ENCODE data around the gene CNOT10.
"Not testable (repeated sequence)": the region's sequence is repeated elsewhere in the genome, so short reads cannot be mapped to it uniquely, and the experiment has no call there.

Gene CNOT10

DNA sequence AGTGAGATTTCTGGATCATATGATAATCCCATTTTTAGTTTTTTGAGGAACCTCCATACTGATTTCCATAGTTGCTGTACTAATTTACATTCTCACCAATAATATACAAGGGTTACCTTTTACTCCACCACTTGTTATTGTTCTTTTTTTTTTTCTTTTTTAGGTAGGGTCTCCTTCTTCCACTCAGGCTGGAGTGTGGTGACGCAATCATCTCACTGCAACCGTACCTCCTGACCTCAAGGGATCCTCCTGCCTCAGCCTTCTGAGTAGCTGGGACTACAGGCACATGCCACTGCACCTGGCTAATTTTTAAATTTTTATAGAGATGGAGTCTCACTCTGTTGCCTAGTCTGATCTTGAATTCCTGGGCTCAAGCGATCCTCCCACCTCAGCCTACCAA lies 24.4 kb upstream of the CNOT10 start:
- Histone ChIP-seq H3K27ac (ENCODE audit: insufficient read depth, low read depth, low read length, poor library complexity, severe bottlenecking) (no peak overlapping the region), H3K36me3 (ENCODE audit: control insufficient read depth, insufficient read depth, low read length) (no peaks in the 10 kb centered on the region), H3K4me1 (ENCODE audit: control insufficient read depth, insufficient read depth, low read length) (no peaks in the 10 kb centered on the region), H3K9me3 (ENCODE audit: control insufficient read depth, low read length) (no peaks in the 10 kb centered on the region), H3K27me3 (ENCODE audit: control insufficient read depth, insufficient read depth, low read length, poor library complexity, severe bottlenecking) (no peaks in the 10 kb centered on the region), H3K4me3 (ENCODE audit: insufficient read depth, low read depth, low read length) (no peak overlapping the region)
- WGBS, 2 experiments = 80 to 83% methylated on average over 3 of the region's 3 CpGs

DNA sequence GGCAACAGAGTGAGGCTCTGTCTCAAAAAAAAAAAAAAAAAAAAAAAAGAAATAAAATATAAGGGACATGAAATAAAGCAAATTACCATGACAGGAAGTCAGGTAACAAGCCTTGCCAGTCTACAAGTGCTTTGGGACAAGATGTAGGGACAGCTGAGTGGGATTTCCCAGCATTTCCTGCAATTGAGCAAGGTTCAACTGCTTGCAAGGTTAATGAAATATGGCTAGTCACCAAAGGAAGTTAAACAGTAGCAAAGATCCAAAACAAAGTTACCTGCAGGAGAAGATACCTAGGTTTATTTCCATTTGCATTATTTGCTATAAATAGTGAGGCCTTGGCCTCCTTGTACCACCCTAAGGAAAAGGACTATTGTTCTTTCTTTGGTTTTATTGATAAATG lies 22.3 kb upstream of the CNOT10 start:
- no peak overlapping the region for H3K4me3 ChIP-seq (ENCODE audit: insufficient read depth, low read depth, low read length)
- no peak overlapping the region for H3K27ac ChIP-seq (ENCODE audit: insufficient read depth, low read depth, low read length, poor library complexity, severe bottlenecking)
- no peaks in the 10 kb centered on the region for H3K9me3 ChIP-seq (ENCODE audit: control insufficient read depth, low read length)
- no peaks in the 10 kb centered on the region for H3K27me3 ChIP-seq (ENCODE audit: control insufficient read depth, insufficient read depth, low read length, poor library complexity, severe bottlenecking)
- H3K36me3 ChIP-seq (ENCODE audit: control insufficient read depth, insufficient read depth, low read length) = no peaks in the 10 kb centered on the region
- H3K4me1 ChIP-seq (ENCODE audit: control insufficient read depth, insufficient read depth, low read length) = no peaks in the 10 kb centered on the region

DNA sequence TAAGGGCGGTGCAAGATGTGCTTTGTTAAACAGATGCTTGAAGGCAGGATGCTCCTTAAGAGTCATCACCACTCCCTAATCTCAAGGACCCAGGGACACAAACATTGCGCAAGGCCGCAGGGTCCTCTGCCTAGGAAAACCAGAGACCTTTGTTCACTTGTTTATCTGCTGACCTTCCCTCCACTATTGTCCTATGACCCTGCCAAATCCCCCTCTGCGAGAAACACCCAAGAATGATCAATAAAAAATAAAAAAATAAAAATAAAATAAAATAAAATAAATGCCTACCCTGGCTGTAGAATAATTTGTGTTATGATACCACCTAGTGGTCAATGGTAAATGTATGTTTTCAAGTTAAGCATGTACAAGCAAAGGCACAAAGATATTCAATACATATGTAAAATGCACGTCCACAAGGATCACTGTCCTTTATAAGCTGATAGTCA lies 20.3 kb upstream of the CNOT10 start:
- not testable (repeated sequence) for H3K4me1 ChIP-seq (ENCODE audit: control insufficient read depth, insufficient read depth, low read length); H3K9me3 ChIP-seq (ENCODE audit: control insufficient read depth, low read length); H3K27ac ChIP-seq (ENCODE audit: insufficient read depth, low read depth, low read length, poor library complexity, severe bottlenecking); H3K4me3 ChIP-seq (ENCODE audit: insufficient read depth, low read depth, low read length); H3K27me3 ChIP-seq (ENCODE audit: control insufficient read depth, insufficient read depth, low read length, poor library complexity, severe bottlenecking); H3K36me3 ChIP-seq (ENCODE audit: control insufficient read depth, insufficient read depth, low read length)
- WGBS, 2 experiments = 85 to 94% methylated on average over 3 to 4 of the region's 5 CpGs

DNA sequence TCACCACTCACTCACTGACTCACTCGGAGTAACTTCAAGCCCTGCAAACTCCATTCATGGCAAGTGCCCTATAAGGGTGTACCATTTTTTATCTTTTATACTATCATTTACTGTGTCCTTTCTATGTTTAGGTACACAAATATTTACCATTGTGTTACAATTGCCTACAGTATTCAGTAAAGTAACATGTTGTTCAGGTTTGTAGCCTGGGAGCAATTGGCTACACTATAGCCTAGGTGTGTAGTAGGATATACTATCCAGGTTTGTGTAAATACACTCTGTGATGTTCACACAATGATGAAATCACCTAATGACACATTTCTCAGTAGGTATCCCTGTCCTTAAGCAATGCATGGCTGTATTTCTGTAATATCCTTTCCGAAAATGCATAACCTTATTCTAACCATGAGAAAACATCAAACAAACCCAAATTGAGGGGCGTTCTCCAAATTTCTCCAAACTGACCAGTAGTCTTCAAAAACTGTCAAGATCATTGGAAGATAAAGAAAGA lies 17.9 kb upstream of the CNOT10 start:
- no peak overlapping the region for H3K4me3 ChIP-seq (ENCODE audit: insufficient read depth, low read depth, low read length)
- no peaks in the 10 kb centered on the region for H3K36me3 ChIP-seq (ENCODE audit: control insufficient read depth, insufficient read depth, low read length)
- no peaks in the 10 kb centered on the region for H3K4me1 ChIP-seq (ENCODE audit: control insufficient read depth, insufficient read depth, low read length)
- 81 to 91% methylated on average over 3 of the region's 3 CpGs for WGBS, 2 experiments
- H3K27me3 ChIP-seq (ENCODE audit: control insufficient read depth, insufficient read depth, low read length, poor library complexity, severe bottlenecking) = no peaks in the 10 kb centered on the region
- no peak overlapping the region for H3K27ac ChIP-seq (ENCODE audit: insufficient read depth, low read depth, low read length, poor library complexity, severe bottlenecking)
- H3K9me3 ChIP-seq (ENCODE audit: control insufficient read depth, low read length) = no peaks in the 10 kb centered on the region

DNA sequence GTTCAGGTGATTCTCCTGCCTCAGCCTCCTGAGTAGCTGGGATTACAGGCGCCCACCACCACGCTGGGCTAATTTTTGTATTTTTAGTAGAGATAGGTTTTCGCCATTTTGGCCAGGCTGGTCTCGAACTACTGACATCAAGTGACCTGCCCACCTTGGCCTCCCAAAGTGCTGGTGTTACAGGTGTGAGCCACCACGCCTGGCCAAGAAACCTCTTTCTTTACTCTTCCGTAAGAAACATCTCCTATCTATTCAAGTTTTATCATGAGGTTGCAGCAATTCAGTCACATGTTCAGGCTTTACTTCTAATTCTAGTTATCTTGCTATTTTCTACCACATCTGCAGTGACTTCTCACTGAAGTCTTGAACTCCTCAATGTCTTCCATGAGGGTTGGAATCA lies 15.8 kb upstream of the CNOT10 start:
- 92 to 95% methylated on average over 6 of the region's 6 CpGs for WGBS, 2 experiments

DNA sequence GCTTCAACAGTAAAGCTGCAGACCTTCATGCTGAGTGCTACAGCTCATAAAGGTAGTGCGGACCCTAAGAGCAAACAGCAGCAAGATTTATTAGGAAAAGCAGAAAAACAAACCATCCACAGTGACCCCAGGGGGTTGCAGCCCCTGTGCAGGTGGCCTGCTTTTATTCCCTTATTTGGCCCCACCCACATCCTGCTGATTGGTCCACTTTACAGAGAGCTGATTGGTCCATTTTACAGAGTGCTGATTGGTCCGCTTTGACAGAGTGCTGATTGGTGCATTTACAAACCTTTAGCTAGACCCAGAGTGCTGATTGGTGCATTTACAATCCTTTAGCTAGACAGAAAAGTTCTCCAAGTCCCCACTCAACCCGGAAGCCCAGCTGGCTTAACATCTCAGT lies 11.3 kb upstream of the CNOT10 start:
- not testable (repeated sequence) for H3K4me3 ChIP-seq (ENCODE audit: insufficient read depth, low read depth, low read length); H3K36me3 ChIP-seq (ENCODE audit: control insufficient read depth, insufficient read depth, low read length); H3K4me1 ChIP-seq (ENCODE audit: control insufficient read depth, insufficient read depth, low read length); H3K27me3 ChIP-seq (ENCODE audit: control insufficient read depth, insufficient read depth, low read length, poor library complexity, severe bottlenecking); H3K9me3 ChIP-seq (ENCODE audit: control insufficient read depth, low read length); H3K27ac ChIP-seq (ENCODE audit: insufficient read depth, low read depth, low read length, poor library complexity, severe bottlenecking)
- WGBS, 2 experiments = 95 to 96% methylated on average over 3 of the region's 3 CpGs

More for the DNA sequence above, 15.8 kb upstream of the CNOT10 start:
- H3K9me3 ChIP-seq (ENCODE audit: control insufficient read depth, low read length); H3K4me1 ChIP-seq (ENCODE audit: control insufficient read depth, insufficient read depth, low read length); H3K27ac ChIP-seq (ENCODE audit: insufficient read depth, low read depth, low read length, poor library complexity, severe bottlenecking); H3K36me3 ChIP-seq (ENCODE audit: control insufficient read depth, insufficient read depth, low read length); H3K27me3 ChIP-seq (ENCODE audit: control insufficient read depth, insufficient read depth, low read length, poor library complexity, severe bottlenecking); H3K4me3 ChIP-seq (ENCODE audit: insufficient read depth, low read depth, low read length): not testable (repeated sequence)

DNA sequence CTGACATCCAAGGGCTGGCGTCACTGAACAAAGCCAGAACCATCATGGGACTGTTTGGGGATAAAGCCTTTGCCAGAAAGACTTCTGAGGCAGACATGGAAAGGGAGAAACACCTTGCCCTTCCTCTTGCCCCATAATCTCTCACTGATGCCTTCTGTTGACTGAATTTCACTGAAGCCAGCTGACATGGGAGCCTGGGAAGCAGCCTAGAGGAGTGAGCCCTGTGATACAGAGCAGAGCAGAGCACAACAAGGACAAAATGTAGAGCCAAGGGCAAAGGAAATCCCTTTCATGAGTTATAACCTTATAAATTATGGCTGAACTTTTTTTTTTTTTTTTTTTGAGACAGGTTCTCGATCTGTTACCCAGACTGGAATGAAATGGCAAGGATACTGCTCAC lies 9.8 kb upstream of the CNOT10 start:
- H3K36me3 ChIP-seq (ENCODE audit: control insufficient read depth, insufficient read depth, low read length) = no peaks in the 10 kb centered on the region
- 83 to 87% methylated on average over 2 of the region's 2 CpGs for whole genome bisulfite sequencing, 2 experiments
- no peaks in the 10 kb centered on the region for H3K27me3 ChIP-seq (ENCODE audit: control insufficient read depth, insufficient read depth, low read length, poor library complexity, severe bottlenecking)
- no peak overlapping the region for H3K27ac ChIP-seq (ENCODE audit: insufficient read depth, low read depth, low read length, poor library complexity, severe bottlenecking)
- H3K9me3 ChIP-seq (ENCODE audit: control insufficient read depth, low read length) = no peaks in the 10 kb centered on the region
- no peaks in the 10 kb centered on the region for H3K4me1 ChIP-seq (ENCODE audit: control insufficient read depth, insufficient read depth, low read length)
- no peak overlapping the region for H3K4me3 ChIP-seq (ENCODE audit: insufficient read depth, low read depth, low read length)

DNA sequence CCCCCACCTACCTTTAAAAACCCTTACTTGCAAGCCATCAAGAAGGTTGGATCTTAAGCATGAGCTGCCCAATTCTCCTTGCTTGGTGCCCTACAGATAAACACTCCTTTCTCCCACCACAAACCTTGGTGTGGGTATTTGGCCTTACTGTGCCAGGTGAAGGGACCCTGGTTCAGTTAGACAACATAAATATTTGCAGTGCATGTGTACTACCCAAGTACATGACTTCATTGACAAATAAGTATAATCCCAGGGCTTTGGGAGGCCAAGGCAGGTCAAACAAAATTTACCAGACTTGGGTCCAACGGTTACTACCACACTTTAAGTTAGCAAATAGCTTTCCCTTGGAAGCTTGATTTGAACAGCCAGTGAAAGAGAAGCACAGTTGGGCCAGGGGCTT lies 9.3 kb upstream of the CNOT10 start:
- Histone ChIP-seq H3K4me1 (ENCODE audit: control insufficient read depth, insufficient read depth, low read length) (no peaks in the 10 kb centered on the region), H3K9me3 (ENCODE audit: control insufficient read depth, low read length) (no peaks in the 10 kb centered on the region), H3K27me3 (ENCODE audit: control insufficient read depth, insufficient read depth, low read length, poor library complexity, severe bottlenecking) (no peaks in the 10 kb centered on the region), H3K27ac (ENCODE audit: insufficient read depth, low read depth, low read length, poor library complexity, severe bottlenecking) (no peak overlapping the region), H3K36me3 (ENCODE audit: control insufficient read depth, insufficient read depth, low read length) (no peaks in the 10 kb centered on the region), H3K4me3 (ENCODE audit: insufficient read depth, low read depth, low read length) (no peak overlapping the region)
- 92 to 97% methylated on average over 1 of the region's 1 CpG for WGBS, 2 experiments

DNA sequence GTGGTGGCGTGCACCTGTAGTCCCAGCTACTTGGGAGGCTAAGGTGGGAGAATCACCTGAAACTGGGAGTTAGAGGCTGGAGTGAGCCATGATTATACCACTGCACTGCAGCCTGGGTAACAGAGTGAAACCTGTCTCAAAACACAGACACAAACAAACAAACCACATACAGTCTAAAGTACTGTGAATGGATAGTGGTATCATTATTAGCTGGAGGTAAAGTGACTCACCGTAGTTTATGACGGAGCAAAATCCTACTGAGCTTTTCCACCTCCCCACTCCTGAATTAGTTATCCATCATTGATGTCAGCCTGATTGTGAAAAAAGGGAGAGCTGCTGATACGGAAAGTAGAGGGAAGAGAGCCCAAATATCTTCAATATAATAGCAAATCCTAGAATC lies 3.2 kb upstream of the CNOT10 start:
- no peak overlapping the region for H3K4me3 ChIP-seq (ENCODE audit: insufficient read depth, low read depth, low read length)
- no peaks in the 10 kb centered on the region for H3K36me3 ChIP-seq (ENCODE audit: control insufficient read depth, insufficient read depth, low read length)
- no peaks in the 10 kb centered on the region for H3K27me3 ChIP-seq (ENCODE audit: control insufficient read depth, insufficient read depth, low read length, poor library complexity, severe bottlenecking)
- H3K9me3 ChIP-seq (ENCODE audit: control insufficient read depth, low read length) = no peaks in the 10 kb centered on the region
- H3K4me1 ChIP-seq (ENCODE audit: control insufficient read depth, insufficient read depth, low read length) = peaks cover 12% of the 10 kb centered on the region
- 96 to 100% methylated on average over 2 to 4 of the region's 4 CpGs for WGBS, 2 experiments
- H3K27ac ChIP-seq (ENCODE audit: insufficient read depth, low read depth, low read length, poor library complexity, severe bottlenecking) = no peak overlapping the region

DNA sequence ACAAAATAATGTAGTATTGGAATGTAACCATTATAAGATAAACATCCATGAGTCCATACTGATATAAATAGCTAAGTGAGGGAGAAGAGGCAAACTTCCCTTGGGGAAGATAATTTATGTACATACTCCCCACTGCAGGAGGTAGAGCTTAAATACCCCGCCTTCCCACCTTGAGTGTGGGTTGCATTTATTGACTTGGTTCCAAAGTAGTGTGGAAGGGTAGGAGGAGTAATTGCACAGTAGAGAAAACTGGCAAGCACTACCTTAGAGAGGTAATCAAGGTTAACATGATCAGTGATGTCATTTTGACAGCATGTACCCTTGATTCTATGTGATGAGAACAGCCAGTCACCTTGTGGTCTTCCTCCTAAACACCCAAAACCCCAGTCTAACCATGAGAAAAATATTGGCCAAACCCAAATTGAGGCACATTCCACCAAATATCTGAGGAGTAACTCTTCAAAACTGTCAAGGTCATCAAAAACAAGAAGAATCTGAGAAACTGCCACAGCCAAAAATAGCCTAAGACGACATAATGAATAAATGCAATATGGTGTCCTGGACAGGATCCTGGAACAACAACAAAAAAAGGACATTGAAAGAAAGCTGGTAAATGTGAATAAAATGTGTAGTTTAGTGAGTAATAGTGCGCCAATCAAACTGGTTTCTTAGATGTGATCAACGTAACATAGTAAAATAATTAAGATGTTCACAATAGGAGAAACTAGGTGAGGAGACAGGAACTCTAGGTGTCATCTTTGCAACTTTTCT lies 774 bp upstream of the CNOT10 start:
- H3K27ac ChIP-seq (ENCODE audit: insufficient read depth, low read depth, low read length, poor library complexity, severe bottlenecking) = no peak overlapping the region
- H3K27me3 ChIP-seq (ENCODE audit: control insufficient read depth, insufficient read depth, low read length, poor library complexity, severe bottlenecking) = no peaks in the 10 kb centered on the region
- peak overlapping the region; percentile 93 for H3K4me3 ChIP-seq (ENCODE audit: insufficient read depth, low read depth, low read length)
- peaks cover 13% of the 10 kb centered on the region for H3K4me1 ChIP-seq (ENCODE audit: control insufficient read depth, insufficient read depth, low read length)
- H3K36me3 ChIP-seq (ENCODE audit: control insufficient read depth, insufficient read depth, low read length) = no peaks in the 10 kb centered on the region
- 90 to 96% methylated on average over 4 of the region's 4 CpGs for WGBS, 2 experiments
- no peaks in the 10 kb centered on the region for H3K9me3 ChIP-seq (ENCODE audit: control insufficient read depth, low read length)

All from ectodermal cell (in vitro differentiated cells).